Calu3 (cell line): ENCODE measurements around the gene ADA. TPM values are rescaled to one million over a fixed set of nuclear protein-coding genes. Genes with fewer than 3 reads are reported as not detected.

Experiments
- BruUV-seq: library from RNA; stranded (reverse); fragments of 400-500 nt; replicated peaks from 2 replicates; lab custom pipeline; 2021; lab: Mats Ljungman, UMichigan
- CTCF ChIA-PET: fragments of 300-600 bp; sonication (Branson Sonifier 250); formaldehyde crosslinking; loops from one replicate; lab custom pipeline; 2022; ENCODE audit warnings: antibody characterized with exemption; lab: Charles Lee
- DNase-seq: peaks from one replicate; pipeline ENCODE4 v3.0.0; 2022
- H3K27ac Mint-ChIP-seq: one replicate; pipeline ENCODE4 v1.8.0; 2022; ENCODE audit warnings: mixed read lengths; ENCODE audit not compliant: unreplicated experiment
- H3K27me3 Mint-ChIP-seq: one replicate; pipeline ENCODE4 v1.8.0; 2022; ENCODE audit warnings: mixed read lengths; ENCODE audit not compliant: unreplicated experiment
- H3K36me3 Mint-ChIP-seq: one replicate; pipeline ENCODE4 v1.8.0; 2022; ENCODE audit warnings: mild to moderate bottlenecking, moderate library complexity, mixed read lengths; ENCODE audit not compliant: insufficient read depth, unreplicated experiment
- H3K4me1 Mint-ChIP-seq: one replicate; pipeline ENCODE4 v1.8.0; 2022; ENCODE audit warnings: mild to moderate bottlenecking, low read depth, mixed read lengths; ENCODE audit not compliant: unreplicated experiment
- H3K4me3 Mint-ChIP-seq: one replicate; pipeline ENCODE4 v1.8.0; 2022; ENCODE audit warnings: mild to moderate bottlenecking, low read depth, moderate library complexity, mixed read lengths; ENCODE audit not compliant: unreplicated experiment
- H3K9me3 Mint-ChIP-seq: one replicate; pipeline ENCODE4 v1.8.0; 2022; ENCODE audit warnings: low read depth, mixed read lengths; ENCODE audit not compliant: unreplicated experiment
- CTCF ChIP-seq: fragments of 200-600 bp; IDR thresholded peaks from one replicate; pipeline ENCODE4 v1.8.0; 2022; ENCODE audit warnings: antibody characterized with exemption; ENCODE audit not compliant: unreplicated experiment
- intact Hi-C: fragments of 100-400 bp; cut with micrococcal nuclease; formaldehyde crosslinking; loops from one replicate; pipeline ENCODE4 v1.10.0; 2022; ENCODE audit not compliant: unreplicated experiment
- total RNA-seq: library from RNA; stranded (reverse); gene quantifications from 2 replicates; pipeline ENCODE4 v1.2.3, GENCODE V29; 2022

The ADA gene
- total RNA-seq, 1 experiment from 2014 or later, result 7.5 TPM

- Mint-ChIP-seq H3K4me1 (peaks cover 11% of the 10 kb centered on the region), H3K9me3 (no peaks in the 10 kb centered on the region), H3K27me3 (no peaks in the 10 kb centered on the region), H3K27ac (no peak overlapping the region), H3K4me3 (no peak overlapping the region), H3K36me3 (no peaks in the 10 kb centered on the region)
- no peak for DNase-seq
- CTCF ChIA-PET, result no interaction called here
- no TSS peak for BruUV-seq
- intact Hi-C loops, result no loop called here
- no peak for TF ChIP-seq CTCF
Observed at GRCh38 chr20:44600758-44601201, 50.7 kb downstream of the ADA start.

- intact Hi-C loops, result no loop called here
- CTCF ChIA-PET, result no interaction called here
- H3K4me3 Mint-ChIP-seq, result no peak overlapping the region
- no peaks in the 10 kb centered on the region for H3K27me3 Mint-ChIP-seq
- no TSS peak for BruUV-seq
- H3K4me1 Mint-ChIP-seq, result peaks cover 13% of the 10 kb centered on the region
- DNase-seq, result no peak
- no peak overlapping the region for H3K27ac Mint-ChIP-seq
- H3K9me3 Mint-ChIP-seq, result no peaks in the 10 kb centered on the region
- no peaks in the 10 kb centered on the region for H3K36me3 Mint-ChIP-seq
- TF ChIP-seq CTCF, result no peak
Observed at GRCh38 chr20:44600301-44600700, 51.2 kb downstream of the ADA start.

- Mint-ChIP-seq H3K4me1 (peaks cover 13% of the 10 kb centered on the region), H3K9me3 (no peaks in the 10 kb centered on the region), H3K27ac (no peak overlapping the region), H3K36me3 (no peaks in the 10 kb centered on the region), H3K4me3 (no peak overlapping the region), H3K27me3 (no peaks in the 10 kb centered on the region)
- intact Hi-C loops, result no loop called here
- no peak for DNase-seq
- no TSS peak for BruUV-seq
- TF ChIP-seq CTCF, result no peak
- CTCF ChIA-PET, result interaction anchor here (1.0 kb wide), 1 partner anchor 124 kb away, joined by 3 read pairs; the partner anchor contains the start of gene TTPAL
Observed at GRCh38 chr20:44599715-44600114, 51.8 kb downstream of the ADA start.

- CTCF ChIA-PET, result interaction anchor here (0.6 to 1.1 kb wide), 3 partner anchors 11 to 245 kb away, joined by 3 read pairs; partner anchors contain the start of gene TTPAL
- intact Hi-C loops, result no loop called here
- Mint-ChIP-seq H3K9me3 (no peaks in the 10 kb centered on the region), H3K27me3 (no peaks in the 10 kb centered on the region), H3K36me3 (no peaks in the 10 kb centered on the region), H3K4me3 (no peak overlapping the region), H3K27ac (no peak overlapping the region), H3K4me1 (peaks cover 13% of the 10 kb centered on the region)
- no TSS peak for BruUV-seq
- no peak for DNase-seq
- TF ChIP-seq CTCF, result no peak
Observed at GRCh38 chr20:44598423-44599305, 52.8 kb downstream of the ADA start.
